ENCODE results near the gene ELMO1.

ELMO1 gene

DNA sequence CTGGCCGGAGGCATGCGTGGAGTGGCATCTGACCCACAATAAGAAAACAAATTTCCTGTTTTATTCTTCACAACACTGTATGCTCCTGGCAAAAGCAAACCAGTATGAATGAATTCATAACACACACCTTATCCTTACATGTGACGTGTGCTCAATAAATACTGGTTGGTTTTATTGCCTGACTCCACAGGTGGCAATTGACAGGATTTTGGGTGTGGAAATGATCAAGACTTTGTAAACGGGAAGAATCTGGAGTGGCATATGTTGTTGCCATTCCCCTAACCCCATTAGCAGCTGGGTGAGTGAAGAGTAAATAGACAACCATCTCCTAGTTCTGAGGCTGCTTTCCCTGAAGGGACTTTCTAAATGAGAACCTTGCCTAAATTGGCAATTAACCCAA, 508.8 kb downstream of the ELMO1 start:
- H3K9ac ChIP-seq (ENCODE audit: low read length) = no peak overlapping the region
- peaks cover 7% of the 10 kb centered on the region for H3K4me1 ChIP-seq (ENCODE audit: insufficient read depth, low read length)
- H3K4me3 ChIP-seq (ENCODE audit: low read depth in 1 of 2, low read length in 2 of 2) = no peak overlapping the region
- H3K27ac ChIP-seq (ENCODE audit: low read depth, low read length) = no peak overlapping the region
- peaks cover 11% of the 10 kb centered on the region for H3K9me3 ChIP-seq (ENCODE audit: low read length)
- H3K27me3 ChIP-seq (ENCODE audit: control insufficient read depth in 1 of 2, insufficient read depth in 2 of 2, low read length in 2 of 2) = no peaks in the 10 kb centered on the region
- H3K36me3 ChIP-seq (ENCODE audit: insufficient read depth, low read length) = no peaks in the 10 kb centered on the region

GRCh38 chr7:36937754-36938563, 510.7 kb downstream of the ELMO1 start:
- peaks cover 11% of the 10 kb centered on the region for H3K9me3 ChIP-seq (ENCODE audit: low read length)
- no peaks in the 10 kb centered on the region for H3K27me3 ChIP-seq (ENCODE audit: control insufficient read depth in 1 of 2, insufficient read depth in 2 of 2, low read length in 2 of 2)
- H3K9ac ChIP-seq (ENCODE audit: low read length) = no peak overlapping the region
- no peak overlapping the region for H3K4me3 ChIP-seq (ENCODE audit: low read depth in 1 of 2, low read length in 2 of 2)
- no peaks in the 10 kb centered on the region for H3K4me1 ChIP-seq (ENCODE audit: insufficient read depth, low read length)
- no peaks in the 10 kb centered on the region for H3K36me3 ChIP-seq (ENCODE audit: insufficient read depth, low read length)
- H3K27ac ChIP-seq (ENCODE audit: low read depth, low read length) = no peak overlapping the region

GRCh38 chr7:36931892-36932291, 516.8 kb downstream of the ELMO1 start:
- Histone ChIP-seq H3K27ac (ENCODE audit: low read depth, low read length) (no peak overlapping the region), H3K4me3 (ENCODE audit: low read depth in 1 of 2, low read length in 2 of 2) (no peak overlapping the region), H3K9me3 (ENCODE audit: low read length) (peaks cover 1% of the 10 kb centered on the region), H3K27me3 (ENCODE audit: control insufficient read depth in 1 of 2, insufficient read depth in 2 of 2, low read length in 2 of 2) (no peaks in the 10 kb centered on the region), H3K9ac (ENCODE audit: low read length) (no peak overlapping the region), H3K36me3 (ENCODE audit: insufficient read depth, low read length) (no peaks in the 10 kb centered on the region), H3K4me1 (ENCODE audit: insufficient read depth, low read length) (no peaks in the 10 kb centered on the region)

- no peak overlapping the region for H3K27ac ChIP-seq (ENCODE audit: low read depth, low read length)
- no peaks in the 10 kb centered on the region for H3K36me3 ChIP-seq (ENCODE audit: insufficient read depth, low read length)
- H3K4me1 ChIP-seq (ENCODE audit: insufficient read depth, low read length) = no peaks in the 10 kb centered on the region
- H3K4me3 ChIP-seq (ENCODE audit: low read depth in 1 of 2, low read length in 2 of 2) = no peak overlapping the region
- no peak overlapping the region for H3K9ac ChIP-seq (ENCODE audit: low read length)
- H3K9me3 ChIP-seq (ENCODE audit: low read length) = no peaks in the 10 kb centered on the region
- H3K27me3 ChIP-seq (ENCODE audit: control insufficient read depth in 1 of 2, insufficient read depth in 2 of 2, low read length in 2 of 2) = no peaks in the 10 kb centered on the region
These were observed 518.9 kb downstream of the ELMO1 start for GRCh38 chr7:36929791-36930190.

- Histone ChIP-seq H3K36me3 (ENCODE audit: insufficient read depth, low read length) (no peaks in the 10 kb centered on the region), H3K9ac (ENCODE audit: low read length) (no peak overlapping the region), H3K27ac (ENCODE audit: low read depth, low read length) (no peak overlapping the region), H3K9me3 (ENCODE audit: low read length) (no peaks in the 10 kb centered on the region), H3K4me1 (ENCODE audit: insufficient read depth, low read length) (peaks cover 7% of the 10 kb centered on the region), H3K4me3 (ENCODE audit: low read depth in 1 of 2, low read length in 2 of 2) (no peak overlapping the region), H3K27me3 (ENCODE audit: control insufficient read depth in 1 of 2, insufficient read depth in 2 of 2, low read length in 2 of 2) (no peaks in the 10 kb centered on the region)
These were observed 519.9 kb downstream of the ELMO1 start for GRCh38 chr7:36928718-36929117.

GRCh38 chr7:36928311-36928710, 520.4 kb downstream of the ELMO1 start:
- Histone ChIP-seq H3K27me3 (ENCODE audit: control insufficient read depth in 1 of 2, insufficient read depth in 2 of 2, low read length in 2 of 2) (no peaks in the 10 kb centered on the region), H3K36me3 (ENCODE audit: insufficient read depth, low read length) (no peaks in the 10 kb centered on the region), H3K27ac (ENCODE audit: low read depth, low read length) (no peak overlapping the region), H3K9me3 (ENCODE audit: low read length) (no peaks in the 10 kb centered on the region), H3K4me3 (ENCODE audit: low read depth in 1 of 2, low read length in 2 of 2) (no peak overlapping the region), H3K4me1 (ENCODE audit: insufficient read depth, low read length) (peaks cover 8% of the 10 kb centered on the region), H3K9ac (ENCODE audit: low read length) (no peak overlapping the region)

- Histone ChIP-seq H3K27ac (ENCODE audit: low read depth, low read length) (no peak overlapping the region), H3K36me3 (ENCODE audit: insufficient read depth, low read length) (no peaks in the 10 kb centered on the region), H3K9me3 (ENCODE audit: low read length) (no peaks in the 10 kb centered on the region), H3K4me3 (ENCODE audit: low read depth in 1 of 2, low read length in 2 of 2) (no peak overlapping the region), H3K27me3 (ENCODE audit: control insufficient read depth in 1 of 2, insufficient read depth in 2 of 2, low read length in 2 of 2) (no peaks in the 10 kb centered on the region), H3K4me1 (ENCODE audit: insufficient read depth, low read length) (peaks cover 8% of the 10 kb centered on the region), H3K9ac (ENCODE audit: low read length) (no peak overlapping the region)
These were observed 523.0 kb downstream of the ELMO1 start for GRCh38 chr7:36925691-36926090.

DNA sequence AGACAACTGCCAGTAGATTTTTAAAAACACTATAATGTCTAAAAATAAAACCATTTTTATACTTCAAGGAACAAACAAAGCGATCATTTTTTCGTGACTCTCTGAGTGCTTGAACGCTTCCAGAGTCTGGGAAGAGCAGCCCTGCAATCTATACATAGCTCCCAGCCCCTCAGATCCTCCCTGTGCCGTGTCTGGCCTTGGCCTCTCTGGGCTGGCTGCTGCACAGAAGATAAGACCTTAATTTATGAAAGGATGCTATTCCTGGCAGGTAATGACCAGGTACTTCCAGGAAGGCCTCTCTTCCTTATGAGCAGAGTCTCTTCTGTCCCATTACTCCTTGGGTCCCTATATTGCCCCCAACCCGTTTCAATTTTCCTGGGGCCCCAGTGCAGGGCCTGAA, 523.5 kb downstream of the ELMO1 start:
- Histone ChIP-seq H3K4me3 (ENCODE audit: low read depth in 1 of 2, low read length in 2 of 2) (no peak overlapping the region), H3K9me3 (ENCODE audit: low read length) (no peaks in the 10 kb centered on the region), H3K27ac (ENCODE audit: low read depth, low read length) (no peak overlapping the region), H3K4me1 (ENCODE audit: insufficient read depth, low read length) (peaks cover 8% of the 10 kb centered on the region), H3K27me3 (ENCODE audit: control insufficient read depth in 1 of 2, insufficient read depth in 2 of 2, low read length in 2 of 2) (no peaks in the 10 kb centered on the region), H3K36me3 (ENCODE audit: insufficient read depth, low read length) (no peaks in the 10 kb centered on the region), H3K9ac (ENCODE audit: low read length) (no peak overlapping the region)

GRCh38 chr7:36923943-36924436, 524.7 kb downstream of the ELMO1 start:
- Histone ChIP-seq H3K9me3 (ENCODE audit: low read length) (no peaks in the 10 kb centered on the region), H3K4me1 (ENCODE audit: insufficient read depth, low read length) (peaks cover 8% of the 10 kb centered on the region), H3K4me3 (ENCODE audit: low read depth in 1 of 2, low read length in 2 of 2) (no peak overlapping the region), H3K9ac (ENCODE audit: low read length) (no peak overlapping the region), H3K27me3 (ENCODE audit: control insufficient read depth in 1 of 2, insufficient read depth in 2 of 2, low read length in 2 of 2) (no peaks in the 10 kb centered on the region), H3K27ac (ENCODE audit: low read depth, low read length) (no peak overlapping the region), H3K36me3 (ENCODE audit: insufficient read depth, low read length) (no peaks in the 10 kb centered on the region)

DNA sequence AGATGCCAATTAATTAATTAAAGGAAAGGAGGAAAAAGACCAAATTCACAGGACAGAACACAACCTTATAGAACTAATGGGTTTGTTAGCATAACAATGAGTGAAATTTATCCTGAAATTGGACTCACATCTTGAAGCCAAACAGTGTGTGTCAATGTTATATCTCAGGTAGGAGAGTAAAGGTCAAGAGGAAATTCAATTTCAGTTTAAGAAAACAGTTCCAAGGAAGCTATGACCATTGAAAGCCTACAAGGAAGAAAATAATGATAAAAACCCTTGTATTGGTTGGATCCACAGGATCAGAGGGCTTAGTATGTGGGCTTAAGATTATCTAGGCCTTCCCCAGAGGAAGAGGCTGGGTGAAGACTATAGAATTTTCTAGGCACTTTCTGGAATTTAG, 525.5 kb downstream of the ELMO1 start:
- no peak overlapping the region for H3K4me3 ChIP-seq (ENCODE audit: low read depth in 1 of 2, low read length in 2 of 2)
- H3K9ac ChIP-seq (ENCODE audit: low read length) = no peak overlapping the region
- H3K4me1 ChIP-seq (ENCODE audit: insufficient read depth, low read length) = peaks cover 8% of the 10 kb centered on the region
- H3K27ac ChIP-seq (ENCODE audit: low read depth, low read length) = no peak overlapping the region
- no peaks in the 10 kb centered on the region for H3K36me3 ChIP-seq (ENCODE audit: insufficient read depth, low read length)
- H3K9me3 ChIP-seq (ENCODE audit: low read length) = no peaks in the 10 kb centered on the region
- no peaks in the 10 kb centered on the region for H3K27me3 ChIP-seq (ENCODE audit: control insufficient read depth in 1 of 2, insufficient read depth in 2 of 2, low read length in 2 of 2)

DNA sequence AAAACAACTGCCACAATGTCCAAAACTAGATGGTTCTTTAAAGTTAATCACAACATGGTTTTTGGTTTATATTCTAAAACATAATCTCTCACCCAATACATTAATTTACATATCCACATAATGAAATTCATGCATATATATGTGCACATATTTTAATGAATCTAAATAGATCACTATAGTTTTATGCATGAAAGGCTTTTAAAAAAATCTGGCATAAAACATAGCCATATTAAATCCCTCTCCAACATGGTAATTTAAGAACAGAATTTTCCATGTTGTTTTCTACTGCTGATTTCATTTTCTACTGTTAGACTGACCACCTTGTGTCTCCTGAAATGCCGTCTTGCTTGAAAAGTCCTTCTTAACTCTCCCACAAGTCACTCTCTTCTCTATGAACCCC, 528.2 kb downstream of the ELMO1 start:
- no peak overlapping the region for H3K9ac ChIP-seq (ENCODE audit: low read length)

DNA sequence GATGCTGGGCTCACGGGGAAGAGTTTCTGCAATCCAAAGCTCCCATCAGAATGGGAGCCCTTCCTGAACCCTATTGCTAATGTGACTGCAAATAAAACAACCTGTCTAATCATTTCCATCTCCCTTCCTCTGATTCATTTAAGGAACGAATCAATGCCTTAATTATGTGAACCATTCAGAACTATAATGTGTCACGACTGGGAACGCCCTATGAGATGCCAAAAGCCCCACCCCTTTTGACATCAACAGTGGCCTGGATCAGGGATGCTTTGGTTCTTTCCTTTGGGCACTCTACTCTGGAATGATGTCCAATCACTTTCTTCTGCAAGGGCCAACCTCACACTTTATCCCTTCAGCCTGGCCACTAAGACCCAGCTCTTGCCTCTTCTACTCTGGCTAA, 528.9 kb downstream of the ELMO1 start:
- H3K36me3 ChIP-seq (ENCODE audit: insufficient read depth, low read length) = no peaks in the 10 kb centered on the region
- peaks cover 8% of the 10 kb centered on the region for H3K4me1 ChIP-seq (ENCODE audit: insufficient read depth, low read length)
- H3K27me3 ChIP-seq (ENCODE audit: control insufficient read depth in 1 of 2, insufficient read depth in 2 of 2, low read length in 2 of 2) = no peaks in the 10 kb centered on the region
- H3K4me3 ChIP-seq (ENCODE audit: low read depth in 1 of 2, low read length in 2 of 2) = no peak overlapping the region
- no peak overlapping the region for H3K9ac ChIP-seq (ENCODE audit: low read length)
- no peaks in the 10 kb centered on the region for H3K9me3 ChIP-seq (ENCODE audit: low read length)
- no peak overlapping the region for H3K27ac ChIP-seq (ENCODE audit: low read depth, low read length)

More for the DNA sequence above, 528.2 kb downstream of the ELMO1 start:
- H3K27ac ChIP-seq (ENCODE audit: low read depth, low read length) = no peak overlapping the region
- no peaks in the 10 kb centered on the region for H3K36me3 ChIP-seq (ENCODE audit: insufficient read depth, low read length)
- H3K4me1 ChIP-seq (ENCODE audit: insufficient read depth, low read length) = peaks cover 8% of the 10 kb centered on the region
- H3K27me3 ChIP-seq (ENCODE audit: control insufficient read depth in 1 of 2, insufficient read depth in 2 of 2, low read length in 2 of 2) = no peaks in the 10 kb centered on the region
- H3K4me3 ChIP-seq (ENCODE audit: low read depth in 1 of 2, low read length in 2 of 2) = no peak overlapping the region
- H3K9me3 ChIP-seq (ENCODE audit: low read length) = no peaks in the 10 kb centered on the region

All from muscle layer of colon (tissue), 2 donors.